HEK293T (cell line): ENCODE results near the gene AGBL1.

Source experiments
- CTCF ChIA-PET: fragments of 350-600 bp; formaldehyde crosslinking; extraction: SDS; loops from one replicate; lab custom pipeline; 2021; ENCODE audit warnings: antibody characterized with exemption, inconsistent platforms; lab: Yijun Ruan, JAX
- POLR2A ChIA-PET: fragments of 350-600 bp; formaldehyde crosslinking; extraction: SDS; loops from one replicate; lab custom pipeline; 2020; ENCODE audit warnings: antibody characterized with exemption, inconsistent platforms; lab: Yijun Ruan, JAX
- DNase-seq: peaks from one replicate; pipeline ENCODE4 v3.0.0; 2012; ENCODE audit warnings: mixed read lengths; ENCODE audit errors: extremely low spot score
- ARNT ChIP-seq: fragments of 450-650 bp; IDR thresholded peaks from 2 replicates; pipeline ENCODE4 v1.6.1; 2017; ENCODE audit warnings: mild to moderate bottlenecking
- BHLHE40 ChIP-seq: fragments of 450-650 bp; IDR thresholded peaks from 2 replicates; pipeline ENCODE4 v1.6.1; 2016; ENCODE audit warnings: mild to moderate bottlenecking, moderate library complexity, borderline replicate concordance
- CTBP1 ChIP-seq: fragments of 450-650 bp; IDR thresholded peaks from 2 replicates; pipeline ENCODE4 v1.6.1; 2016; ENCODE audit warnings: borderline replicate concordance
- ELF4 ChIP-seq: fragments of 450-650 bp; IDR thresholded peaks from 2 replicates; pipeline ENCODE4 v1.6.1; 2017; ENCODE audit warnings: antibody characterized with exemption
- FOXA1 ChIP-seq: fragments of 450-650 bp; IDR thresholded peaks from 2 replicates; pipeline ENCODE4 v1.6.1; 2016; ENCODE audit warnings: mild to moderate bottlenecking
- FOXK2 ChIP-seq: fragments of 450-650 bp; IDR thresholded peaks from 2 replicates; pipeline ENCODE4 v1.6.1; 2016; ENCODE audit warnings: mild to moderate bottlenecking
- FOXM1 ChIP-seq: fragments of 450-650 bp; IDR thresholded peaks from 2 replicates; pipeline ENCODE4 v1.6.1; 2017; ENCODE audit warnings: mild to moderate bottlenecking, borderline replicate concordance
- HDGF ChIP-seq: fragments of 450-650 bp; IDR thresholded peaks from 2 replicates; pipeline ENCODE4 v1.6.1; 2017; ENCODE audit warnings: antibody characterized with exemption, borderline replicate concordance
- L3MBTL2 ChIP-seq: fragments of 450-650 bp; conservative IDR thresholded peaks from 2 replicates; pipeline ENCODE4 v1.6.1; 2016; ENCODE audit warnings: mild to moderate bottlenecking
- LEF1 ChIP-seq: fragments of 450-650 bp; IDR thresholded peaks from 2 replicates; pipeline ENCODE4 v1.6.1; 2017; ENCODE audit warnings: mild to moderate bottlenecking, borderline replicate concordance
- NFRKB ChIP-seq: fragments of 450-650 bp; IDR thresholded peaks from 2 replicates; pipeline ENCODE4 v1.6.1; 2016; ENCODE audit warnings: mild to moderate bottlenecking, moderate library complexity
- PKNOX1 ChIP-seq: fragments of 450-650 bp; IDR thresholded peaks from 2 replicates; pipeline ENCODE4 v1.6.1; 2016
- SP1 ChIP-seq: fragments of 450-650 bp; IDR thresholded peaks from 2 replicates; pipeline ENCODE4 v1.6.1; 2017
- SUZ12 ChIP-seq: fragments of 450-650 bp; IDR thresholded peaks from 2 replicates; pipeline ENCODE4 v1.6.1; 2016; ENCODE audit warnings: mild to moderate bottlenecking
- TARDBP ChIP-seq: fragments of 450-650 bp; IDR thresholded peaks from 2 replicates; pipeline ENCODE4 v1.6.1; 2016
- ZNF384 ChIP-seq: fragments of 450-650 bp; IDR thresholded peaks from 2 replicates; pipeline ENCODE4 v1.6.1; 2016

AGBL1 gene

GRCh38 chr15:86183596-86184491, 104.2 kb downstream of the AGBL1 start:
- ChIA-PET CTCF (no interaction called here), POLR2A (no interaction called here)
- DNase-seq: no peak
- TF ChIP-seq FOXA1 (no peak), LEF1 (no peak), SUZ12 (no peak), L3MBTL2 (no peak), ZNF384 (no peak), FOXM1 (no peak), SP1 (no peak), CTBP1 (no peak), TARDBP (no peak), NFRKB (no peak), ELF4 (no peak), PKNOX1 (no peak), HDGF (no peak), BHLHE40 (no peak), ARNT (no peak), FOXK2 (no peak)

GRCh38 chr15:86193716-86194380, 114.2 kb downstream of the AGBL1 start:
- ChIA-PET CTCF (no interaction called here), POLR2A (no interaction called here)
- TF ChIP-seq PKNOX1 (no peak), BHLHE40 (no peak), HDGF (no peak), CTBP1 (no peak), FOXA1 (no peak), ZNF384 (no peak), NFRKB (no peak), SP1 (no peak), FOXK2 (no peak), TARDBP (no peak), ELF4 (no peak), LEF1 (no peak)
- no peak for DNase-seq

GRCh38 chr15:86197770-86198169, 118.1 kb downstream of the AGBL1 start:
- CTCF ChIA-PET: no interaction called here
- DNase-seq: no peak
- no peak for TF ChIP-seq PKNOX1
- TF ChIP-seq BHLHE40: no peak
- no peak for TF ChIP-seq FOXA1
- no peak for TF ChIP-seq ZNF384
- TF ChIP-seq FOXM1: no peak
- TF ChIP-seq NFRKB: no peak
- no peak for TF ChIP-seq HDGF
- no peak for TF ChIP-seq ELF4
- TF ChIP-seq LEF1: no peak
- TF ChIP-seq SUZ12: no peak
- no peak for TF ChIP-seq SP1
- no peak for TF ChIP-seq TARDBP
- TF ChIP-seq CTBP1: no peak
- no peak for TF ChIP-seq FOXK2
- no peak for TF ChIP-seq L3MBTL2
- no peak for TF ChIP-seq ARNT
- POLR2A ChIA-PET: no interaction called here

GRCh38 chr15:86199467-86200145, 119.9 kb downstream of the AGBL1 start:
- ChIA-PET CTCF (no interaction called here), POLR2A (no interaction called here)
- TF ChIP-seq SUZ12: no peak
- TF ChIP-seq BHLHE40: no peak
- no peak for TF ChIP-seq PKNOX1
- no peak for TF ChIP-seq ZNF384
- no peak for TF ChIP-seq L3MBTL2
- no peak for TF ChIP-seq TARDBP
- no peak for TF ChIP-seq ELF4
- TF ChIP-seq ARNT: no peak
- TF ChIP-seq CTBP1: no peak
- TF ChIP-seq FOXA1: no peak
- TF ChIP-seq NFRKB: no peak
- no peak for TF ChIP-seq FOXK2
- no peak for TF ChIP-seq SP1
- TF ChIP-seq FOXM1: no peak
- no peak for DNase-seq
